AG04449 (cell line): ENCODE data around the gene POU2F1.
"Not testable (repeated sequence)": the region's sequence is repeated elsewhere in the genome, so short reads cannot be mapped to it uniquely, and the experiment has no call there.

Experiments used
- CTCF ChIA-PET: fragments of 350-600 bp; formaldehyde crosslinking; extraction: SDS; loops from one replicate; lab custom pipeline; 2021; ENCODE audit warnings: antibody characterized with exemption; lab: Yijun Ruan, JAX
- POLR2A ChIA-PET: fragments of 400-600, 350-600 bp; formaldehyde crosslinking; extraction: SDS; loops from one replicate; lab custom pipeline; 2020; ENCODE audit warnings: antibody characterized with exemption, inconsistent platforms; lab: Yijun Ruan, JAX
- DNase-seq: peaks from one replicate; pipeline ENCODE4 v3.0.0-alpha.2; 2010; ENCODE audit warnings: low read depth, low spot score
- H3K4me3 ChIP-seq: 2 replicates; pipeline ENCODE4 v1.5.1; 2011; ENCODE audit warnings: low read depth, mild to moderate bottlenecking, control low read depth, low read length
- TF ChIP-seq, protein P1 (sequence below): IDR thresholded peaks from one replicate; pipeline ENCODE4 v1.5.1; 2011; ENCODE audit warnings: mild to moderate bottlenecking, moderate library complexity, low read length, control low read depth, inconsistent platforms; ENCODE audit not compliant: insufficient read depth; ENCODE audit errors: missing control alignments

The POU2F1 gene

DNA sequence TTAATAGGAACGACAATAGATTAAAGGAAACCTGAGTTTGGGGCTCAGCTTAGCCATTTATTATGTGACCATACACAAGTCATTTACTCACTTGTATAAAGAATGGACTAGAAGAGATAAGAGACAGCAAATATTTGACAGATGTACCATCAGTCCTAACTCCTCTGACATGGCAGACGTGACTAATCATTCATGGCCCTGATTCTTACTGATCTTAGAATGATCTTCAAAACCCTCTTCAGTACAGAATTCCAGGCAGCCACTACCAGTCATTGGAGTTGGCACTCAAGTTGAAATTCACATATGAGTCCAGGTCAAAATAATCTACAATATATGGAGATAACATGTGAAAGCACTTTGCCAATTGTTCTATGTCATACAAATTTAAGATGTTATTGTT is 21.0 kb upstream of the POU2F1 start:
- CTCF ChIA-PET: interaction anchor here (1.8 kb wide), 1 partner anchor 20 kb away, joined by 7 read pairs; no protein-coding TSS in a partner anchor
- POLR2A ChIA-PET: no interaction called here
- TF ChIP-seq, protein P1, sequence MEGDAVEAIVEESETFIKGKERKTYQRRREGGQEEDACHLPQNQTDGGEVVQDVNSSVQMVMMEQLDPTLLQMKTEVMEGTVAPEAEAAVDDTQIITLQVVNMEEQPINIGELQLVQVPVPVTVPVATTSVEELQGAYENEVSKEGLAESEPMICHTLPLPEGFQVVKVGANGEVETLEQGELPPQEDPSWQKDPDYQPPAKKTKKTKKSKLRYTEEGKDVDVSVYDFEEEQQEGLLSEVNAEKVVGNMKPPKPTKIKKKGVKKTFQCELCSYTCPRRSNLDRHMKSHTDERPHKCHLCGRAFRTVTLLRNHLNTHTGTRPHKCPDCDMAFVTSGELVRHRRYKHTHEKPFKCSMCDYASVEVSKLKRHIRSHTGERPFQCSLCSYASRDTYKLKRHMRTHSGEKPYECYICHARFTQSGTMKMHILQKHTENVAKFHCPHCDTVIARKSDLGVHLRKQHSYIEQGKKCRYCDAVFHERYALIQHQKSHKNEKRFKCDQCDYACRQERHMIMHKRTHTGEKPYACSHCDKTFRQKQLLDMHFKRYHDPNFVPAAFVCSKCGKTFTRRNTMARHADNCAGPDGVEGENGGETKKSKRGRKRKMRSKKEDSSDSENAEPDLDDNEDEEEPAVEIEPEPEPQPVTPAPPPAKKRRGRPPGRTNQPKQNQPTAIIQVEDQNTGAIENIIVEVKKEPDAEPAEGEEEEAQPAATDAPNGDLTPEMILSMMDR: no peak
- DNase-seq: no peak
- no peak overlapping the region for H3K4me3 ChIP-seq

DNA sequence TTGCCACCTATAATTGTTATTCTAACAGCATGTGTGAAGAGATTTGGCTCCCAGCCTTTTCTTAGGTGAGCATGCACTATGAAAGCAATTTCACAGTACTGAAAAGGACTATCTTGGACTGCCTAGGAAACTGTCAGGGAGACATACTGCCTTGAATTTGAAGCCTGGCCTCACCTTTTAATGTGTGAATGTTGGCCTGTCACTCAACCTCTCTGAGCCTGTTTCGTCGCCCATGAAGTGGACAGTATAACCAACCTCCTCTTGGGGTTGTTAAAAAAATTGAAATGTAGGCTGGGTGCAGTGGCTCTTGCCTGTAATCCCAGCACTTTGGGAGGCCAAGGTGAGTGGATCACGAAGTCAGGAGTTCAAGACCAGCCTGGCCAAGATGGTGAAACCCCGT is 20.4 kb upstream of the POU2F1 start:
- no peak overlapping the region for H3K4me3 ChIP-seq
- CTCF ChIA-PET: no interaction called here
- TF ChIP-seq, protein P1: no peak
- POLR2A ChIA-PET: no interaction called here
- DNase-seq: no peak

DNA sequence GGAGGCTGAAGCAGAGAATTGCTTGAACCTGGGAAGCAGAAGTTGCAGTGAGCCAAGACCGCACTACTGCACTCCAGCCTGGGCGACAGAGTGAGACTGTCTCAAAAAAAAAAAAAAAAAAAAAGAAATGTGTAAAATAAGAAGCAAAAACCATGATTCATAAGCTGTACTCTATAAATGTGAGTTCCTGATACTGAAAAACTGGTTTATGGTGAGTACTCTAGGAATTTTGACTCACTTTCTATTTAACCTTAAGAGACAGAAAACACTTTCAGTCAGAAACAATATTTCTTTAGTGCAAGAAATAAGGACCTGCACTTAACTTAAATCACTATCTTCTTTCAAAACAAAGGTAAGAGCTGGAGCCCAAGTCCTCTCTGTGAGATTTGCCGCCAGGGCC is 19.9 kb upstream of the POU2F1 start:
- POLR2A ChIA-PET: no interaction called here
- no peak for DNase-seq
- TF ChIP-seq, protein P1: no peak
- CTCF ChIA-PET: no interaction called here
- H3K4me3 ChIP-seq: no peak overlapping the region

DNA sequence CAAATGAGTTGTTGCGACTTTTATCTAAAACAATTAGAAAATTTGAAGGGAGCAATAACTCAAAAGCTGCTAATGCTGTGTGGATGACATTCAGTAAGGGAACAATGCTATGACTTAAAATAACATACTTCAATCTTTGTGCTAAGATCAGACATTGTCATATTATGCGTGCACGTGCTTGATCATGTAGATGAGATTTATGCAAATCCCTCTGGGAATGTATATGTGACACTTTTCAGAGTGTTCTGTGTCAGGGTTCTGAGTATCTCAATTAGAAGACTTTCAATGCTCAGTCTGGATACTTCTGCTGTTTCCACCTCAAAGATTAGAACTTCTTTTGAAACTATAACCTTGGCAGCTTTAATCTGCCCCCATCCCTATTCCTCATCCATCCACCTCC is 18.6 kb upstream of the POU2F1 start:
- ChIA-PET POLR2A (no interaction called here), CTCF (interaction anchor here (1.2 kb wide), 1 partner anchor 18 kb away, joined by 3 read pairs; the partner anchor contains the start of gene POU2F1)
- no peak overlapping the region for H3K4me3 ChIP-seq
- DNase-seq: no peak
- TF ChIP-seq, protein P1: no peak

DNA sequence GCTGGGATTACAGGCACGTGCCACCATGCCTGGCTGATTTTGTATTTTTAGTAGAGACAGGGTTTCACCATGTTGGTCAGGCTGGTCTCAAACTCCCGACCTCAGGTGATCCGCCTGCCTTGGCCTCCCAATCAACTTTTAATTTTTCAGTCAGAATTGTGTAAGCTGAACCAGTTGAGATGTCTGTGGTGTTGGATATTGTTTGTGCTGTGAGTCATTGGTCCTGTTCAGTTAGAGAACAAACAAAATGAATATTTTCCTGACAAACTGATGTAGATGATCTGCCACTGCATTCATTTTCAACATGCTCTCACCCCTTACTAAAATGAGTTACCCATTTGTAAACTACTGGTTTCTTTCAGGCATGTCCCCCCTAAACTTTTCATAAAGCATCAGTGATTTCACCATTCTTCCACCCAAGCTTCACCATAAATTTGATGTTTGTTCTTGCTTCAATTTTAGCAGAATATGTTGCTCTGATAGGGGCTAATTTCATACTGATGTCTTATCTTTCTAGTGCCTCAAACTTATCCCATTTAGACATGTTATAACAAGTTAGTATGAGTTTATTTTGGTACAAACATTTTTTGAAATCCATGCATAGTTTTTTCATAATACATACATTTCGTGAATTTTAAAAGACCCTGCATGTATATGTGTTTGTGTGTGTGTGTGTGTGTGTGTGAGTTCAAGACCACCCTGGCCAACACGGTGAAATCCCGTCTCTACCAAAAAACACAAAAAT is 15.2 kb upstream of the POU2F1 start:
- CTCF ChIA-PET, H3K4me3 ChIP-seq, POLR2A ChIA-PET, DNase-seq: not testable (repeated sequence)

DNA sequence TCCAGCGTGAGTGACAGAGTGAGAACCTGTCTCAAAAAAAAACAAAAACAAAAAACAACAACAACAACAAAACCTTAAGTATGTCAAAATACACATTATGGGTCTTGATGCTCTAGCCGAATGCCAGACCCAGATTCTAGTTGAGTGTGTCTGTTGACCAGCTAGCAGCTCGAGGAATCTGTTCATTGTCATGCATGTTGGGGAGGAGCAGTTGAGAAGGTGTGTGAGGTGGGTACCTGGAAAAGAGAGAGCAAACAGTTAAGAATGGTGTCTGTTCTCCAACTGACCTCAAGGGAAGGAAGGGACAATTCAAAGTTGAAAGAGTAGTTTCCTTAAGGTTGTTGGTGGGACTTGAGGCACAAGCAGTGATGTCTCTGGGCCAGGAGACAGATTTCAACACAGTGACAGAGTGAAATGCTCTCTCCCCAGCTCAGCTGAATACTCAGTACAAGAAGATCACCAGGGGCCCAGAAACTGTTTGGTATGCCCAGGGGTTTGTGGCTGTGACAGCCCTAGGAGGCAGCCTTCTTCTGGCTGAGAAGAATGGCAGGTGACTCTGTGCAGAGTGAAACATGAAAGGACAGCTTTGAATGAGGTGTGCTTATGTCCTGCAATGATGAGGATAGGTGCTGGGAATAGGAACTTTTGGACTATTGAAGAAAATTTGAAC is 14.4 kb upstream of the POU2F1 start:
- TF ChIP-seq, protein P1: no peak
- ChIA-PET CTCF (no interaction called here), POLR2A (no interaction called here)
- DNase-seq: no peak
- H3K4me3 ChIP-seq: no peak overlapping the region
